Stimulated activated CD4-positive, alpha-beta T cell treated with anti-CD3 and anti-CD28 coated beads, Interleukin-15, amount 100 ng/mL, for 24 hours (primary cell): ENCODE data around the gene OR2F1.

Source experiments
- DNase-seq: peaks from one replicate; pipeline ENCODE4 v3.0.0-alpha.2; 2020

Gene OR2F1

GRCh38 chr7:143954544-143954943 is at the start of gene OR2F1:
Gene OR2F1 (plus strand): TSS chr7:143954844. CDS start chr7:143959971, 5,127 bp downstream.
- no peak for DNase-seq

GRCh38 chr7:143905509-143905908 is 49.1 kb upstream of the OR2F1 start:
- no peak for DNase-seq

- DNase-seq = no peak
These were observed 48.5 kb upstream of the OR2F1 start for GRCh38 chr7:143906151-143906550.

GRCh38 chr7:143906895-143907294 is 47.7 kb upstream of the OR2F1 start:
- no peak for DNase-seq

GRCh38 chr7:143908120-143908519 is 46.5 kb upstream of the OR2F1 start:
- DNase-seq = no peak

- DNase-seq = no peak
These were observed 44.8 kb upstream of the OR2F1 start for GRCh38 chr7:143909863-143910262.

GRCh38 chr7:143910473-143911248 is 44.0 kb upstream of the OR2F1 start:
- no peak for DNase-seq

GRCh38 chr7:143913945-143914615 is 40.6 kb upstream of the OR2F1 start:
- no peak for DNase-seq

GRCh38 chr7:143914938-143915652 is 39.5 kb upstream of the OR2F1 start:
- DNase-seq = no peak

- DNase-seq = no peak
These were observed 29.8 kb upstream of the OR2F1 start for GRCh38 chr7:143924851-143925250.

- peak; percentile 19 for DNase-seq
These were observed 25.3 kb upstream of the OR2F1 start for GRCh38 chr7:143929224-143929920.

- no peak for DNase-seq
These were observed 22.9 kb upstream of the OR2F1 start for GRCh38 chr7:143931739-143932138.

GRCh38 chr7:143934526-143935325 is 19.9 kb upstream of the OR2F1 start, which contains the start of gene OR2F2:
Gene OR2F2 (plus strand): TSS chr7:143935233. CDS start chr7:143935233, 0 bp downstream.
- DNase-seq = no peak

- no peak for DNase-seq
These were observed 18.3 kb upstream of the OR2F1 start for GRCh38 chr7:143936087-143937009.

GRCh38 chr7:143938379-143939243 is 16.0 kb upstream of the OR2F1 start:
- no peak for DNase-seq

GRCh38 chr7:143945423-143945822 is 9.2 kb upstream of the OR2F1 start:
- no peak for DNase-seq

GRCh38 chr7:143947111-143947510 is 7.5 kb upstream of the OR2F1 start:
- DNase-seq = no peak

GRCh38 chr7:143948733-143949132 is 5.9 kb upstream of the OR2F1 start:
- no peak for DNase-seq

GRCh38 chr7:143953421-143953820 is 1.2 kb upstream of the OR2F1 start:
- no peak for DNase-seq

- DNase-seq = no peak
These were observed 509 bp upstream of the OR2F1 start for GRCh38 chr7:143954135-143954534.
